OCI-LY3 (cell line): ENCODE measurements around the gene TNFRSF9.
"Not testable (repeated sequence)": the region's sequence is repeated elsewhere in the genome, so short reads cannot be mapped to it uniquely, and the experiment has no call there.

ENCODE experiments used
- H2AFZ ChIP-seq: fragments of 200-600, 300-600 bp; shearing (Covaris generic); 2 replicates; pipeline ENCODE4 v1.6.0; 2014; ENCODE audit warnings: antibody characterized with exemption, low read depth, low read length
- H3K27ac ChIP-seq: fragments of 200-600, 300-600 bp; sonication (generic); 2 replicates; pipeline ENCODE4 v1.5.1; 2014; ENCODE audit warnings: mild to moderate bottlenecking, low read length, moderate library complexity, mixed read lengths
- H3K27me3 ChIP-seq: fragments of 200-600, 300-600 bp; sonication (generic); 2 replicates; pipeline ENCODE4 v1.6.1; 2014; ENCODE audit warnings: low read depth, low read length, mixed read lengths
- H3K36me3 ChIP-seq: fragments of 200-600, 300-600 bp; sonication (generic); replicated peaks from 2 replicates; pipeline ENCODE3; 2014; ENCODE audit warnings: low read depth, low read length, mixed read lengths
- H3K4me1 ChIP-seq: fragments of 300-600, 200-600 bp; sonication (generic); 2 replicates; pipeline ENCODE4 v1.6.1; 2014; ENCODE audit warnings: low read length, mixed read lengths
- H3K4me2 ChIP-seq: fragments of 200-600, 300-600 bp; sonication (generic); 2 replicates; pipeline ENCODE4 v1.6.1; 2014; ENCODE audit warnings: low read length, mixed read lengths
- H3K4me3 ChIP-seq: fragments of 300-600, 200-600 bp; sonication (generic); 2 replicates; pipeline ENCODE4 v1.5.1; 2014; ENCODE audit warnings: antibody characterized with exemption, mild to moderate bottlenecking, low read length, moderate library complexity
- H3K79me2 ChIP-seq: fragments of 300-600, 200-600 bp; shearing (Covaris generic); 2 replicates; pipeline ENCODE4 v1.6.1; 2014; ENCODE audit warnings: mild to moderate bottlenecking, low read length, mixed read lengths
- H3K9ac ChIP-seq: fragments of 300-600, 200-600 bp; shearing (Covaris generic); 2 replicates; pipeline ENCODE4 v1.6.0; 2014; ENCODE audit warnings: mild to moderate bottlenecking, low read length, moderate library complexity
- H3K9me3 ChIP-seq: fragments of 200-600, 300-600 bp; shearing (Covaris generic); 2 replicates; pipeline ENCODE4 v1.6.1; 2014; ENCODE audit warnings: low read length, mixed read lengths; ENCODE audit not compliant: insufficient read depth
- H4K20me1 ChIP-seq: fragments of 200-600, 300-600 bp; sonication (generic); 2 replicates; pipeline ENCODE4 v1.6.1; 2016; ENCODE audit warnings: low read length, mixed read lengths; ENCODE audit not compliant: insufficient read depth
- EZH2phosphoT487 ChIP-seq: fragments of 200-600 bp; shearing (Covaris generic); IDR thresholded peaks from 2 replicates; pipeline ENCODE4 v1.6.1; 2018; ENCODE audit warnings: antibody characterized with exemption, mixed run types, low read depth
- TF ChIP-seq, protein P1 (sequence below): fragments of 200-600, 300-600 bp; sonication (generic); IDR thresholded peaks from 2 replicates; pipeline ENCODE4 v1.5.1; 2014; ENCODE audit warnings: antibody characterized with exemption, low read length, low read depth

TNFRSF9 gene

DNA sequence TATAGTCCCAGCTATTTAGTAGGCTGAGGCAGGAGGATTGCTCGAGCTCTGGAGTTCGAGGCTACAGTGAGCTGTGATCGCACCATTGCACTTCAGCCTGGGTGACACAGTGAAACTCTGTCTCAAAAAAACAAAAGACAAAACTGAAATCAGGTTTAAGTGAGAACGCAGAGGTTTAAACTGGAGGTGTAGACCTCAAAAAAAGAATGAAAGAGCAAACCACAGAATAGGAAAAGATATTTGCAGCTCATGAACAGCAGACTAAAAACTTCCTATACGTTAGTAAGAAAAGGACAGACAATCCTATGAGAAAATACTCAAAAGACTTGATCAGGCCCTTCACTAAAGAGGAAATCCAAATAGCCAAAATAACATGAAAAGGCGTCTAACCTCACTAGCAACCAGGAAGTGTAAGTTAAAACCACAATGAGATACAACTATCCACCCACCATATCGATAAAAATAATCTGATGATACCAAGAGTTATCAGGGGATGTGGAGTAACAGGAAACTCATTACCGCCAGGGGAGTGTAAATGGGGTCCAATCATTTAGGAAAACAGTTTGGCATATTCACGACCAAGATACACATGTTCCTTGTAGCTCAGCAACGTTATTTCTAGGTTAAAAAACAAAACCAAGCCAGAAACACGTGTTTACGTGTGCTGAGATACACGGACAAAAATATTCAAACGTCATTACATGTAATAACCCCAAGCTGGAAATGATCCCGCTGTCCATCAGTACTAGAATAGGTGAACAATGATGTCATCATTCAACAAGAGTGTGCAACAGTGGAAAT, 9.8 kb downstream of the TNFRSF9 start:
- no peaks in the 10 kb centered on the region for H3K79me2 ChIP-seq
- TF ChIP-seq EZH2phosphoT487 = no peak
- H3K36me3 ChIP-seq = no peaks in the 10 kb centered on the region
- no peaks in the 10 kb centered on the region for H3K27me3 ChIP-seq
- no peak overlapping the region for H3K4me2 ChIP-seq
- no peaks in the 10 kb centered on the region for H3K9me3 ChIP-seq
- no peak overlapping the region for H2AFZ ChIP-seq
- H4K20me1 ChIP-seq = no peaks in the 10 kb centered on the region
- H3K9ac ChIP-seq = no peak overlapping the region
- H3K4me3 ChIP-seq = no peak overlapping the region
- H3K27ac ChIP-seq = no peak overlapping the region
- H3K4me1 ChIP-seq = no peaks in the 10 kb centered on the region

DNA sequence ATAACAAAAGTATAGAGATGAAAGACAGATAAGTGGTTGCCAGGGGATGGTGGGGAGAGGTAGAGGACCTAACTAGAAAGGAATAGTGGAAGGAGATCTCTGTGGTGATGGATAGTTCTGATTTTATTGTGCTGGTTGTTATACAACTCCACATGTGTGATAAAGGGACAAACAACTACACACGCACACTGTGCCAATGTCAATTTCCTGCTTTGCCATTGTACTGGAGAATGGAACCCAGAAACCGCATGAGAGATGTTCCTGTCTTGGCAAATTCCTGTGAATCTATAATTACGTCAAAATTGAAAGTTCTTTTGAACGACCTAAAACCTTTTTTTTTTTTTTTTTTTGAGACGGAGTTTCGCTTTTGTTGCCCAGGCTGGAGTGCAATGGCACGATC, 11.0 kb downstream of the TNFRSF9 start:
- H3K9me3 ChIP-seq = no peaks in the 10 kb centered on the region

DNA sequence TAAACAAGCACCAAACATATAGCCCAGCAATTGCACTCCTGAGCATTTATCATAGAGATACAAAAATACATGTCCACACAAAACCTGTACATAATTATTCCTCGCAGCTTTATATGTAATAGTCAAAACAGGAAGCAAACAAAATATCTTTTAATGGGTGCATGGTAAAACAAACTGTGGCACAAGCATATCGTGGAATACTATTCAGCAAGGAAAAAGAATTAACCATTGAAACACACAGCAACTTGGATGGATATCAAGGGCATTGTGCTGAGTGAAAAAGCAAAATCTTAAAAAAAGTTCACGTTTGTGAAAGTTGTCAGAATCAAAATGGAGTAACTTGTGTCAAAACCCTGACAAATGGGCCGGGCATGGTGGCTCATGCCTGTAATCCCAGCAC, 12.4 kb downstream of the TNFRSF9 start:
- no peaks in the 10 kb centered on the region for H3K36me3 ChIP-seq
- H3K4me3 ChIP-seq = no peak overlapping the region
- H3K9ac ChIP-seq = no peak overlapping the region
- H3K79me2 ChIP-seq = no peaks in the 10 kb centered on the region
- no peak overlapping the region for H3K4me2 ChIP-seq
- no peak overlapping the region for H3K27ac ChIP-seq
- TF ChIP-seq, protein P1, sequence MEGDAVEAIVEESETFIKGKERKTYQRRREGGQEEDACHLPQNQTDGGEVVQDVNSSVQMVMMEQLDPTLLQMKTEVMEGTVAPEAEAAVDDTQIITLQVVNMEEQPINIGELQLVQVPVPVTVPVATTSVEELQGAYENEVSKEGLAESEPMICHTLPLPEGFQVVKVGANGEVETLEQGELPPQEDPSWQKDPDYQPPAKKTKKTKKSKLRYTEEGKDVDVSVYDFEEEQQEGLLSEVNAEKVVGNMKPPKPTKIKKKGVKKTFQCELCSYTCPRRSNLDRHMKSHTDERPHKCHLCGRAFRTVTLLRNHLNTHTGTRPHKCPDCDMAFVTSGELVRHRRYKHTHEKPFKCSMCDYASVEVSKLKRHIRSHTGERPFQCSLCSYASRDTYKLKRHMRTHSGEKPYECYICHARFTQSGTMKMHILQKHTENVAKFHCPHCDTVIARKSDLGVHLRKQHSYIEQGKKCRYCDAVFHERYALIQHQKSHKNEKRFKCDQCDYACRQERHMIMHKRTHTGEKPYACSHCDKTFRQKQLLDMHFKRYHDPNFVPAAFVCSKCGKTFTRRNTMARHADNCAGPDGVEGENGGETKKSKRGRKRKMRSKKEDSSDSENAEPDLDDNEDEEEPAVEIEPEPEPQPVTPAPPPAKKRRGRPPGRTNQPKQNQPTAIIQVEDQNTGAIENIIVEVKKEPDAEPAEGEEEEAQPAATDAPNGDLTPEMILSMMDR = no peak
- no peak for TF ChIP-seq EZH2phosphoT487
- H3K27me3 ChIP-seq = no peaks in the 10 kb centered on the region
- no peaks in the 10 kb centered on the region for H3K4me1 ChIP-seq
- H3K9me3 ChIP-seq = no peaks in the 10 kb centered on the region
- H2AFZ ChIP-seq = no peak overlapping the region
- H4K20me1 ChIP-seq = no peaks in the 10 kb centered on the region

More for the DNA sequence above, 11.0 kb downstream of the TNFRSF9 start:
- Histone ChIP-seq H4K20me1 (no peaks in the 10 kb centered on the region), H3K27me3 (no peaks in the 10 kb centered on the region), H3K36me3 (no peaks in the 10 kb centered on the region), H3K4me2 (no peak overlapping the region), H3K79me2 (no peaks in the 10 kb centered on the region), H3K27ac (no peak overlapping the region), H2AFZ (no peak overlapping the region), H3K4me3 (no peak overlapping the region), H3K9ac (no peak overlapping the region), H3K4me1 (no peaks in the 10 kb centered on the region)
- TF ChIP-seq, protein P1 = no peak
- no peak for TF ChIP-seq EZH2phosphoT487

DNA sequence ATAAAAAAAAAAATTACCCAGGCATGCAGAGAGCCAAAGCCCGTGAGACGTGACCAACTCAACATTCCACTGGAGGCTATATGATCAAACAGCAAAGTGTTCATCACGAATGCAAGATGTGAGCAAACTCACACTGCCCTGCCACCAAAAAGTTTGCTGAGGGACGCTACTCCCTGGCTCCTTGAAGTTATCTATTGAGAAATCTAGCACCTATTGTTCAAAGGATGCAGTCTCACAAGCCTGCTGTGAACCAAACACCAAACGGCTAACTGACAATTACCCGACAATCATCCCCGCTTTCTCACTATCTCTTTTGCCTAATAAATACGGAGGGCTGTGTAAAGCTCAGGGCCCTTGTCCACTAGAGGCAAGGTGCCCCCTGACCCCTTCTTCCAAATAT, 13.6 kb downstream of the TNFRSF9 start:
- H3K36me3 ChIP-seq, H4K20me1 ChIP-seq, H3K4me2 ChIP-seq, H3K9ac ChIP-seq, H3K27me3 ChIP-seq, H3K27ac ChIP-seq, H2AFZ ChIP-seq, H3K4me3 ChIP-seq, H3K79me2 ChIP-seq, H3K4me1 ChIP-seq, H3K9me3 ChIP-seq: not testable (repeated sequence)

DNA sequence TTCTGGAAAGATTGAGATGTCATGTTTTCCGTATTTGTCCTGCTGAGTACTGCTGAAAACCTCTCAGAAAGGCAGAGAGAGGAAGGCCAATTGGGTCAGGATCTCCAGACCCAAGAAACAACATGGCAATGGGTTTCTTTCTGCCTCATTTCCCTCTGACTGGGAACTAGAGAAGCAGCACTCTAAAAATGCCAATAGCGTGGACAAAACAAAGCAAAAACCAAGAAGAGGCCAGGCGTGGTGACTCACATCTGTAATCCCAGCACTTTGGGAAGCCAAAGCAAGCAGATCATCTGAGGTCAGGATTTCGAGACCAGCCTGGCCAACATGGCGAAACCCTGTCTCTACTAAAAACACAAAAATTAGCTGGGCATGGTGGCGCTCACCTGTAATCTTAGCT, 18.3 kb downstream of the TNFRSF9 start:
- H4K20me1 ChIP-seq = no peaks in the 10 kb centered on the region
- H3K27me3 ChIP-seq = no peaks in the 10 kb centered on the region
- no peak overlapping the region for H3K9ac ChIP-seq
- H3K4me3 ChIP-seq = no peak overlapping the region
- H3K9me3 ChIP-seq = no peaks in the 10 kb centered on the region
- H3K79me2 ChIP-seq = no peaks in the 10 kb centered on the region
- no peak for TF ChIP-seq EZH2phosphoT487
- TF ChIP-seq, protein P1 = no peak
- H2AFZ ChIP-seq = no peak overlapping the region
- no peak overlapping the region for H3K4me2 ChIP-seq
- H3K36me3 ChIP-seq = no peaks in the 10 kb centered on the region
- no peak overlapping the region for H3K27ac ChIP-seq
- H3K4me1 ChIP-seq = no peaks in the 10 kb centered on the region
